PC-3 (cell line): ENCODE results near the gene TUBGCP6. TPM values are rescaled to one million over a fixed set of nuclear protein-coding genes. Genes with fewer than 3 reads are reported as not detected.

Experiments used
- ATAC-seq: fragments of 200-7000 bp; cut with Tn5 transposase; 2 replicates; pipeline ENCODE4 v1.9.1; 2020; ENCODE audit warnings: mild to moderate bottlenecking, moderate library complexity
- BruUV-seq: library from RNA; stranded (reverse); fragments of 400-500 nt; replicated peaks from 2 replicates; lab custom pipeline; 2021; lab: Mats Ljungman, UMichigan
- CTCF ChIA-PET: fragments of 300-600 bp; sonication (Branson Sonifier 250); formaldehyde crosslinking; loops from one replicate; lab custom pipeline; 2022; ENCODE audit warnings: antibody characterized with exemption; lab: Charles Lee
- POLR2A ChIA-PET: fragments of 300-600 bp; sonication (Branson Sonifier 250); formaldehyde crosslinking; loops from one replicate; lab custom pipeline; 2022; ENCODE audit warnings: antibody characterized with exemption; ENCODE audit not compliant: unreplicated experiment; lab: Charles Lee
- DNase-seq: peaks from one replicate; pipeline ENCODE4 v3.0.0-alpha.2; 2015
- H2AFZ ChIP-seq: fragments of 300-600 bp; sonication (generic); 2 replicates; pipeline ENCODE4 v1.6.0; 2016; ENCODE audit warnings: antibody characterized with exemption, low read length
- H3F3A ChIP-seq: fragments of 300-600 bp; sonication (generic); one replicate; pipeline ENCODE4 v1.6.0; 2017; ENCODE audit warnings: antibody characterized with exemption, low read length, control low read depth, mild to moderate bottlenecking; ENCODE audit not compliant: unreplicated experiment
- H3K27ac ChIP-seq: fragments of 300-600 bp; sonication (generic); 2 replicates; pipeline ENCODE4 v1.5.1; 2016; ENCODE audit warnings: mild to moderate bottlenecking, low read length
- H3K27me3 ChIP-seq: fragments of 300-600 bp; sonication (generic); 2 replicates; pipeline ENCODE4 v1.6.1; 2016; ENCODE audit warnings: low read length, mixed read lengths
- H3K36me3 ChIP-seq: fragments of 300-600 bp; sonication (generic); 2 replicates; pipeline ENCODE4 v1.6.1; 2016; ENCODE audit warnings: low read depth, mixed run types, low read length, mixed read lengths
- H3K4me1 ChIP-seq: fragments of 300-600 bp; sonication (generic); 2 replicates; pipeline ENCODE4 v1.5.1; 2016; ENCODE audit warnings: low read length; ENCODE audit not compliant: insufficient read depth
- H3K4me2 ChIP-seq: fragments of 300-600 bp; sonication (generic); 2 replicates; pipeline ENCODE4 v1.6.0; 2016; ENCODE audit warnings: low read length
- H3K4me3 ChIP-seq: fragments of 300-600 bp; sonication (generic); 2 replicates; pipeline ENCODE4 v1.5.1; 2016; ENCODE audit warnings: mild to moderate bottlenecking, low read length, mixed read lengths
- H3K79me2 ChIP-seq: fragments of 300-600 bp; sonication (generic); 2 replicates; pipeline ENCODE4 v1.6.1; 2017; ENCODE audit warnings: low read length, mixed read lengths
- H3K9ac ChIP-seq: fragments of 300-600 bp; sonication (generic); 2 replicates; pipeline ENCODE4 v1.6.0; 2016; ENCODE audit warnings: mild to moderate bottlenecking, low read length
- H3K9me2 ChIP-seq: fragments of 300-600 bp; sonication (generic); replicated peaks from 2 replicates; pipeline ENCODE4 v1.6.1; 2016; ENCODE audit warnings: mixed run types, low read length, mixed read lengths
- H3K9me3 ChIP-seq: fragments of 300-600 bp; sonication (generic); 2 replicates; pipeline ENCODE4 v1.6.1; 2016; ENCODE audit warnings: low read length, mixed read lengths
- H4K20me1 ChIP-seq: fragments of 300-600 bp; sonication (generic); 2 replicates; pipeline ENCODE4 v1.6.1; 2016; ENCODE audit warnings: low read length, mixed read lengths
- CTCF ChIP-seq: fragments of 300-600 bp; sonication (generic); conservative IDR thresholded peaks from 2 replicates; pipeline ENCODE4 v1.5.1; 2017; ENCODE audit warnings: antibody characterized with exemption, low read depth, mild to moderate bottlenecking, low read length
- EZH2 ChIP-seq: fragments of 300-600 bp; sonication (generic); IDR thresholded peaks from one replicate; pipeline ENCODE4 v1.6.1; 2017; ENCODE audit warnings: antibody characterized with exemption, mild to moderate bottlenecking, low read length; ENCODE audit not compliant: unreplicated experiment
- EZH2phosphoT487 ChIP-seq: fragments of 300-600 bp; sonication (generic); IDR thresholded peaks from 2 replicates; pipeline ENCODE4 v1.6.1; 2018; ENCODE audit warnings: mild to moderate bottlenecking, antibody characterized with exemption, low read length, borderline replicate concordance
- intact Hi-C: fragments of 100-400 bp; cut with micrococcal nuclease; formaldehyde crosslinking; loops from 2 replicates; pipeline ENCODE4 v1.9.0; 2023
- total RNA-seq: library from RNA; depleted of rRNA; stranded (reverse); fragments of >200 nt; gene quantifications from 2 replicates; pipeline ENCODE4 v1.2.3, GENCODE V29; 2014

TUBGCP6 gene
- total RNA-seq, 1 experiment from 2014 or later, result 32.1 TPM

GRCh38 chr22:50247748-50248147 lies 2.9 kb upstream of the TUBGCP6 start:
- peaks cover 16% of the 10 kb centered on the region; the same call in 1 of the 2 replicates for H3K4me1 ChIP-seq
- H3K9me3 ChIP-seq, result no peaks in the 10 kb centered on the region
- no peaks in the 10 kb centered on the region for H3K36me3 ChIP-seq
- intact Hi-C loops, result no loop called here
- ChIA-PET CTCF (no interaction called here), POLR2A (no interaction called here)
- no peaks in the 10 kb centered on the region for H4K20me1 ChIP-seq
- TF ChIP-seq EZH2 (no peak), EZH2phosphoT487 (no peak), CTCF (no peak)
- H3K27me3 ChIP-seq, result no peaks in the 10 kb centered on the region
- H3K4me2 ChIP-seq, result no peak overlapping the region
- peaks cover 36% of the 10 kb centered on the region for H3K79me2 ChIP-seq
- no peak overlapping the region for H3K27ac ChIP-seq
- no peak overlapping the region for H3K9ac ChIP-seq
- H3K9me2 ChIP-seq, result no peaks in the 10 kb centered on the region
- no peak overlapping the region for H3K4me3 ChIP-seq
- DNase-seq, result peak; percentile 34
- no peak overlapping the region for H2AFZ ChIP-seq
- no peaks in the 10 kb centered on the region for H3F3A ChIP-seq
- ATAC-seq, result 0 out of 2 replicates have a peak, but pooled peaks have one; percentile 2
- no TSS peak for BruUV-seq

GRCh38 chr22:50246242-50247175 lies 1.7 kb upstream of the TUBGCP6 start:
- ATAC-seq (no peak), DNase-seq (peak; percentile 23)
- Histone ChIP-seq H3K9me2 (no peaks in the 10 kb centered on the region), H3K27me3 (no peaks in the 10 kb centered on the region), H3K9ac (no peak overlapping the region), H3K9me3 (no peaks in the 10 kb centered on the region), H4K20me1 (no peaks in the 10 kb centered on the region), H3K36me3 (no peaks in the 10 kb centered on the region), H2AFZ (no peak overlapping the region), H3K4me1 (peaks cover 16% of the 10 kb centered on the region; the same call in 1 of the 2 replicates), H3F3A (no peaks in the 10 kb centered on the region), H3K4me3 (peak overlapping the region; percentile 99; the same call in 1 of the 2 replicates), H3K79me2 (peaks cover 48% of the 10 kb centered on the region), H3K4me2 (peak overlapping the region; percentile 99), H3K27ac (no peak overlapping the region)
- intact Hi-C loops, result no loop called here
- no TSS peak for BruUV-seq
- ChIA-PET POLR2A (no interaction called here), CTCF (no interaction called here)
- TF ChIP-seq EZH2phosphoT487 (no peak), CTCF (0 out of 2 replicates have a peak, but pooled peaks have one; percentile 19)
